GM13976 (cell line): Measurements from ENCODE around the gene KPNA3.

Experiments
- DNase-seq: peaks from one replicate; pipeline ENCODE4 v3.0.0; 2012; ENCODE audit warnings: low spot score
- in situ Hi-C: fragments of 300-500 bp; cut with MboI; formaldehyde crosslinking; loops from one replicate; pipeline ENCODE4 v1.12.0; 2022; ENCODE audit warnings: low sequenced_read_pairs, mixed read lengths, inconsistent platforms; ENCODE audit not compliant: unreplicated experiment
- TF ChIP-seq, protein P1 (sequence below): IDR thresholded peaks from 2 replicates; pipeline ENCODE4 v1.5.1; 2012; ENCODE audit warnings: borderline replicate concordance, mild to moderate bottlenecking; ENCODE audit not compliant: insufficient read depth; ENCODE audit errors: extremely low read depth, missing control alignments, control extremely low read depth

Gene KPNA3

GRCh38 chr13:49670828-49671227 lies 121.7 kb downstream of the KPNA3 start:
- no peak for DNase-seq
- TF ChIP-seq, protein P1, sequence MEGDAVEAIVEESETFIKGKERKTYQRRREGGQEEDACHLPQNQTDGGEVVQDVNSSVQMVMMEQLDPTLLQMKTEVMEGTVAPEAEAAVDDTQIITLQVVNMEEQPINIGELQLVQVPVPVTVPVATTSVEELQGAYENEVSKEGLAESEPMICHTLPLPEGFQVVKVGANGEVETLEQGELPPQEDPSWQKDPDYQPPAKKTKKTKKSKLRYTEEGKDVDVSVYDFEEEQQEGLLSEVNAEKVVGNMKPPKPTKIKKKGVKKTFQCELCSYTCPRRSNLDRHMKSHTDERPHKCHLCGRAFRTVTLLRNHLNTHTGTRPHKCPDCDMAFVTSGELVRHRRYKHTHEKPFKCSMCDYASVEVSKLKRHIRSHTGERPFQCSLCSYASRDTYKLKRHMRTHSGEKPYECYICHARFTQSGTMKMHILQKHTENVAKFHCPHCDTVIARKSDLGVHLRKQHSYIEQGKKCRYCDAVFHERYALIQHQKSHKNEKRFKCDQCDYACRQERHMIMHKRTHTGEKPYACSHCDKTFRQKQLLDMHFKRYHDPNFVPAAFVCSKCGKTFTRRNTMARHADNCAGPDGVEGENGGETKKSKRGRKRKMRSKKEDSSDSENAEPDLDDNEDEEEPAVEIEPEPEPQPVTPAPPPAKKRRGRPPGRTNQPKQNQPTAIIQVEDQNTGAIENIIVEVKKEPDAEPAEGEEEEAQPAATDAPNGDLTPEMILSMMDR: no peak
- in situ Hi-C loops: no loop called here

DNA sequence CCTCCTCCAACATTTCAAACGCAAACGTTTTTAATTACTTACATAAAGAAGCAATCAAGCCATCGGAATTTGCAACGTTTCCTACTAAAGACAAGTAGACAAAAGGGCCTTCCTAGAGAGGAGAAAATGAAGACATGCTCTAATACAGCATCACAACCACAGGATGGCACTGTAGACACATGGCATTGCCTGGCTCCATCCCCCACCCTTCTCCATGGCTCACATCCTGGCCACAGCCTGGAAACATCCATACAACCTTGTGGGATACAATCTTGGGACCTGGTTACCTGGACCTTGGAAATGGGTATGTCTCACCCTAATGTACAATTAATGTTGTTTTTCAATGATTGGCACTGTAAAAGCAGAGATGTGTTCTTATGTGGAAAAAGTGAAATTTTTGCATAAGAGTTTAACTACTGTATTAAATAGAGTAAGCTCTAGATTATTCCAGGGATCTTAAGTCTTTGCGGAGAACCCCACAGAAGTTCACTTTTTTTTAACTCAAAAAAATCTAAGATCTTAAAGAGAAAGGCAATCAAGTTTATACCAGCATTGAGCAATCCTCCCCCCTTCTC lies 122.7 kb downstream of the KPNA3 start:
- DNase-seq: peak; percentile 48
- TF ChIP-seq, protein P1: peak; percentile 23
- in situ Hi-C loops: no loop called here

GRCh38 chr13:49667773-49668172 lies 124.7 kb downstream of the KPNA3 start:
- DNase-seq: no peak
- TF ChIP-seq, protein P1: no peak
- in situ Hi-C loops: no loop called here

DNA sequence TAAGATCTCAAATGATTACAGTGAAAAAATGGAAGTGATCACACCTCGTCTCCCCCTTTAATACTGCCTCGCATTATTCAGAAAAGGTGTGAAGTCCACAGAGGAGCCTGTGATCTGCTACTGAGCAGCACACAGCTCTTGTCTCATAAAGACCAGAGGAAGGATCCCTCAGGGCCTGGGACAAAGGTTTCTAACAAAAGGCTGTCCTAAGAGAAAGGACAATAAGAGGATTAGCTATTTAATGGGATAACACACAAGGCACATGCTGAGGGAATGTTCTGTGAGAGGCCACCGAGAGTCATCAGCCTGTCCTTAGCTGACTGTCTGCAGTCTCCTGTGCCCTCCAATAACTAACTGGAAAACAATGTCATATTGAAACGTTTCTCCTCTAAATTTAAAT lies 127.9 kb downstream of the KPNA3 start:
- in situ Hi-C loops: no loop called here
- DNase-seq: no peak
- TF ChIP-seq, protein P1: no peak

- in situ Hi-C loops: loop anchor here (10.0 kb wide), 1 partner anchor 188 kb away; no protein-coding TSS in a partner anchor
- TF ChIP-seq, protein P1: no peak
- DNase-seq: no peak
Measured at GRCh38 chr13:49657241-49657641, 135.2 kb downstream of the KPNA3 start.

GRCh38 chr13:49655906-49656305 lies 136.6 kb downstream of the KPNA3 start:
- DNase-seq: no peak
- in situ Hi-C loops: loop anchor here (10.0 kb wide), 1 partner anchor 189 kb away; no protein-coding TSS in a partner anchor
- TF ChIP-seq, protein P1: no peak
